Fibroblast of pulmonary artery (primary cell): Measurements from ENCODE around the gene GCLC.

Experiments used
- DNase-seq: peaks from one replicate; pipeline ENCODE4 v3.0.0-alpha.2; 2010; ENCODE audit warnings: low read depth
- H3K4me3 ChIP-seq: replicated peaks from 2 replicates; pipeline ENCODE4 v1.5.1; 2011; ENCODE audit warnings: low read depth, mild to moderate bottlenecking, control low read depth, low read length, moderate library complexity
- TF ChIP-seq, protein P1 (sequence below): IDR thresholded peaks from 2 replicates; pipeline ENCODE4 v1.5.1; 2011; ENCODE audit warnings: mild to moderate bottlenecking, control low read depth, low read length, inconsistent platforms; ENCODE audit errors: missing control alignments

GCLC gene

GRCh38 chr6:53495506-53496499, 49.1 kb downstream of the GCLC start:
- TF ChIP-seq, protein P1, sequence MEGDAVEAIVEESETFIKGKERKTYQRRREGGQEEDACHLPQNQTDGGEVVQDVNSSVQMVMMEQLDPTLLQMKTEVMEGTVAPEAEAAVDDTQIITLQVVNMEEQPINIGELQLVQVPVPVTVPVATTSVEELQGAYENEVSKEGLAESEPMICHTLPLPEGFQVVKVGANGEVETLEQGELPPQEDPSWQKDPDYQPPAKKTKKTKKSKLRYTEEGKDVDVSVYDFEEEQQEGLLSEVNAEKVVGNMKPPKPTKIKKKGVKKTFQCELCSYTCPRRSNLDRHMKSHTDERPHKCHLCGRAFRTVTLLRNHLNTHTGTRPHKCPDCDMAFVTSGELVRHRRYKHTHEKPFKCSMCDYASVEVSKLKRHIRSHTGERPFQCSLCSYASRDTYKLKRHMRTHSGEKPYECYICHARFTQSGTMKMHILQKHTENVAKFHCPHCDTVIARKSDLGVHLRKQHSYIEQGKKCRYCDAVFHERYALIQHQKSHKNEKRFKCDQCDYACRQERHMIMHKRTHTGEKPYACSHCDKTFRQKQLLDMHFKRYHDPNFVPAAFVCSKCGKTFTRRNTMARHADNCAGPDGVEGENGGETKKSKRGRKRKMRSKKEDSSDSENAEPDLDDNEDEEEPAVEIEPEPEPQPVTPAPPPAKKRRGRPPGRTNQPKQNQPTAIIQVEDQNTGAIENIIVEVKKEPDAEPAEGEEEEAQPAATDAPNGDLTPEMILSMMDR: no peak
- no peak for DNase-seq
- H3K4me3 ChIP-seq: no peak overlapping the region

DNA sequence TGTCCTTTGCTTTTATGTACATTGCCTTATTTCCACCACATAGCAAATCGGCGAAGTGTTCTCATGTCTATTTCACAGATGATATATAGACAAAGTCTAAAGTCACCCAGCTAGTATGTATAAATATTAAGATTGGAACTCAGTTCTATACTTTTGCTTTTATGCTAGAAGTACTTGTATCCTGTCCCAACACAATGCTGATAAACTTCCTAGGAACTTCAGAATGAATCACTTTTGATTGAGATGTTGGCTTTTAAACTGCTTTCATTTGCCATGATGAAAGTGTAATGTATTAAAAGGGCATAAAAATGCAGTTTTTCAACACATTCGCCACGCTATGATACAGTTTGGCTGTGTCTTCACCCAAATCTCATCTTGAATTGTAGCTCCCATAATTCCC, 50.8 kb downstream of the GCLC start:
- TF ChIP-seq, protein P1: no peak
- no peak overlapping the region for H3K4me3 ChIP-seq
- no peak for DNase-seq

GRCh38 chr6:53493635-53494025, 51.3 kb downstream of the GCLC start:
- DNase-seq: no peak
- TF ChIP-seq, protein P1: no peak
- H3K4me3 ChIP-seq: peak overlapping the region; percentile 25

- peak overlapping the region; percentile 25 for H3K4me3 ChIP-seq
- peak; percentile 76 for DNase-seq
Observed at GRCh38 chr6:53492860-53493634, 51.9 kb downstream of the GCLC start.

DNA sequence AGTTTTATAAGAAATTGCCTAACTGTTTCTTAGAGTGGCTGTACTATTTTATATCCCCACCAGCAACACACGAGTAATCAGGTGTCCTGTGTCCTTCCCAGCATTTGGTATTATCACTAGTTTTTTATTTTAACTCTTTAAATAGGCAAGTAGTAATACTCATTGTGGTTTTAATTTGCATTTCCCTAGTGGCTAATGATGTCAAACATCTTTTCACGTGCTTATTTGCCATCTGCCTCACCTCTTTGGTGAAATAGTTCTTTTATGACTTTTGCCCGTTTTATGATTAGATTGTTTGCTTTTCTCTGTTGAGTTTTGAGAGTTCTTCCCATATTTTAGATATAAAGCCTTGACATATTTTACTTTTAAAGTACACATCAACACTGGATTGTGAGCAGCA, 57.8 kb downstream of the GCLC start:
- TF ChIP-seq, protein P1: no peak
- H3K4me3 ChIP-seq: no peak overlapping the region
- DNase-seq: no peak

More at GRCh38 chr6:53492860-53493634, 51.9 kb downstream of the GCLC start:
- TF ChIP-seq, protein P1: peak; percentile 78

GRCh38 chr6:53486679-53487078, 58.2 kb downstream of the GCLC start:
- H3K4me3 ChIP-seq: no peak overlapping the region
- TF ChIP-seq, protein P1: no peak
- DNase-seq: no peak
